HPDE6-E6E7 (cell line): ENCODE data around the gene PCDH12.

Source experiments
- DNase-seq: peaks from one replicate; pipeline ENCODE4 v3.0.0; 2011; ENCODE audit warnings: missing footprints; ENCODE audit errors: extremely low spot score

The PCDH12 gene

GRCh38 chr5:141966275-141966962 lies 8.4 kb upstream of the PCDH12 start:
- no peak for DNase-seq

- DNase-seq, result no peak
These were observed 7.1 kb upstream of the PCDH12 start for GRCh38 chr5:141965071-141965470.

- no peak for DNase-seq
These were observed 5.7 kb upstream of the PCDH12 start for GRCh38 chr5:141963701-141964100.

GRCh38 chr5:141961466-141961865 lies 3.5 kb upstream of the PCDH12 start:
- DNase-seq, result no peak

- peak; percentile 86 for DNase-seq
These were observed 2.7 kb upstream of the PCDH12 start for GRCh38 chr5:141960449-141961323.

- no peak for DNase-seq
These were observed 2.0 kb upstream of the PCDH12 start for GRCh38 chr5:141960018-141960417.

GRCh38 chr5:141958546-141959172 lies 657 bp upstream of the PCDH12 start:
- DNase-seq, result no peak

- no peak for DNase-seq
These were observed 520 bp downstream of the PCDH12 start for GRCh38 chr5:141957367-141957996.

- DNase-seq, result no peak
These were observed 3.8 kb downstream of the PCDH12 start for GRCh38 chr5:141954194-141954593.

GRCh38 chr5:141952020-141952419 lies 6.0 kb downstream of the PCDH12 start:
- no peak for DNase-seq

- DNase-seq, result no peak
These were observed 6.6 kb downstream of the PCDH12 start for GRCh38 chr5:141951332-141951781.

GRCh38 chr5:141950207-141951005 lies 7.6 kb downstream of the PCDH12 start:
- no peak for DNase-seq

- DNase-seq, result no peak
These were observed 8.5 kb downstream of the PCDH12 start for GRCh38 chr5:141949511-141949910.

- DNase-seq, result no peak
These were observed 9.2 kb downstream of the PCDH12 start for GRCh38 chr5:141948812-141949211.

GRCh38 chr5:141947316-141947715 lies 10.7 kb downstream of the PCDH12 start:
- no peak for DNase-seq

GRCh38 chr5:141945511-141946051 lies 12.4 kb downstream of the PCDH12 start:
- DNase-seq, result no peak

GRCh38 chr5:141944076-141944475 lies 13.9 kb downstream of the PCDH12 start:
- no peak for DNase-seq

GRCh38 chr5:141942185-141942857 lies 15.7 kb downstream of the PCDH12 start:
- DNase-seq, result no peak

- no peak for DNase-seq
These were observed 16.2 kb downstream of the PCDH12 start for GRCh38 chr5:141941779-141942178.

- no peak for DNase-seq
These were observed 16.7 kb downstream of the PCDH12 start for GRCh38 chr5:141941307-141941706.
